DOHH2 (cell line): ENCODE measurements around the gene SORT1.

Source experiments
- H3F3A ChIP-seq: fragments of 200-600 bp; sonication (generic), shearing (Covaris generic); 2 replicates; pipeline ENCODE4 v1.6.0; 2016; ENCODE audit warnings: antibody characterized with exemption, mild to moderate bottlenecking; ENCODE audit not compliant: control insufficient read depth, insufficient read depth
- H3K27ac ChIP-seq: fragments of 200-600 bp; sonication (generic); 2 replicates; pipeline ENCODE4 v1.5.1; 2014; ENCODE audit warnings: low read depth, mild to moderate bottlenecking, low read length, moderate library complexity
- H3K27me3 ChIP-seq: fragments of 200-600 bp; sonication (generic); 2 replicates; pipeline ENCODE4 v1.6.1; 2014; ENCODE audit warnings: mild to moderate bottlenecking, low read length, mixed read lengths; ENCODE audit not compliant: control insufficient read depth
- H3K36me3 ChIP-seq: fragments of 200-600 bp; sonication (generic); 2 replicates; pipeline ENCODE4 v1.6.1; 2014; ENCODE audit warnings: mild to moderate bottlenecking, low read length, moderate library complexity, mixed read lengths; ENCODE audit not compliant: control insufficient read depth
- H3K4me1 ChIP-seq: fragments of 200-600 bp; sonication (generic); 2 replicates; pipeline ENCODE4 v1.6.1; 2014; ENCODE audit warnings: mild to moderate bottlenecking, low read length, mixed read lengths; ENCODE audit not compliant: control insufficient read depth
- H3K4me2 ChIP-seq: fragments of 200-600 bp; sonication (generic); 2 replicates; pipeline ENCODE4 v1.6.0; 2014; ENCODE audit warnings: mild to moderate bottlenecking, low read length, moderate library complexity
- H3K4me3 ChIP-seq: fragments of 200-600 bp; sonication (generic); 2 replicates; pipeline ENCODE4 v1.5.1; 2014; ENCODE audit warnings: mild to moderate bottlenecking, low read length, mixed read lengths
- H3K79me2 ChIP-seq: fragments of 200-600 bp; sonication (generic); 2 replicates; pipeline ENCODE4 v1.6.1; 2014; ENCODE audit warnings: mild to moderate bottlenecking, low read length, mixed read lengths; ENCODE audit not compliant: control insufficient read depth
- H3K9me2 ChIP-seq: fragments of 200-600 bp; sonication (generic); replicated peaks from 2 replicates; pipeline ENCODE4 v1.6.1; 2014; ENCODE audit warnings: mild to moderate bottlenecking, low read length, mixed read lengths; ENCODE audit not compliant: control insufficient read depth
- H3K9me3 ChIP-seq: fragments of 200-600 bp; sonication (generic); 2 replicates; pipeline ENCODE4 v1.6.1; 2014; ENCODE audit warnings: antibody characterized with exemption, low read length, mixed read lengths; ENCODE audit not compliant: control insufficient read depth, insufficient read depth
- H4K20me1 ChIP-seq: fragments of 200-600 bp; sonication (generic); 2 replicates; pipeline ENCODE4 v1.6.0; 2014; ENCODE audit warnings: low read depth, mild to moderate bottlenecking, antibody characterized with exemption, low read length, moderate library complexity; ENCODE audit not compliant: control insufficient read depth, insufficient read depth
- EZH2phosphoT487 ChIP-seq: fragments of 200-600 bp; sonication (generic); IDR thresholded peaks from 2 replicates; pipeline ENCODE4 v1.6.1; 2017; ENCODE audit warnings: borderline replicate concordance, mild to moderate bottlenecking, antibody characterized with exemption, low read length, moderate library complexity, mixed read lengths
- TF ChIP-seq, protein P1 (sequence below): fragments of 200-600 bp; sonication (generic); IDR thresholded peaks from one replicate; pipeline ENCODE4 v1.5.1; 2014; ENCODE audit warnings: antibody characterized with exemption, mild to moderate bottlenecking, low read depth, low read length; ENCODE audit not compliant: poor library complexity, severe bottlenecking

SORT1 gene

DNA sequence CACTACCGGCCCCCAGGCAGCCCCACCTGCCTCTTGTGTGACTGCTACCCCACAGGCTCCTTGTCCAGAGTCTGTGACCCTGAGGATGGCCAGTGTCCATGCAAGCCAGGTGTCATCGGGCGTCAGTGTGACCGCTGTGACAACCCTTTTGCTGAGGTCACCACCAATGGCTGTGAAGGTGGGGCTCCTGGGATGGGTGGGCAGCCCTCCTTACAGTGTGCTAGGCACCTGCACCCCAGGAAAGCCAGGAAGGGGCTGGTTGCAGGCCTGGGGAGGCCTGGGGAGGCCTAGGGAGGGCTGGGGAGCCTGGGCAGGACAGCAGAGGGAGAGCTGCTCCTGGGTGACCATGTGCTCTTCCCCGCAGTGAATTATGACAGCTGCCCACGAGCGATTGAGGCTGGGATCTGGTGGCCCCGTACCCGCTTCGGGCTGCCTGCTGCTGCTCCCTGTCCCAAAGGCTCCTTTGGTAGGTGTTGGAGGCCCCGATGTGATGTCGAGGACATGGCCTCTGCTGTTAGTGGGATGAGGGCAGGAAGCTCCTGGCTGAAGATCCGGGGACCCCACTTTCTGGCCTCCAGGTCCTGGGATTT lies 131.9 kb downstream of the SORT1 start:
- TF ChIP-seq, protein P1, sequence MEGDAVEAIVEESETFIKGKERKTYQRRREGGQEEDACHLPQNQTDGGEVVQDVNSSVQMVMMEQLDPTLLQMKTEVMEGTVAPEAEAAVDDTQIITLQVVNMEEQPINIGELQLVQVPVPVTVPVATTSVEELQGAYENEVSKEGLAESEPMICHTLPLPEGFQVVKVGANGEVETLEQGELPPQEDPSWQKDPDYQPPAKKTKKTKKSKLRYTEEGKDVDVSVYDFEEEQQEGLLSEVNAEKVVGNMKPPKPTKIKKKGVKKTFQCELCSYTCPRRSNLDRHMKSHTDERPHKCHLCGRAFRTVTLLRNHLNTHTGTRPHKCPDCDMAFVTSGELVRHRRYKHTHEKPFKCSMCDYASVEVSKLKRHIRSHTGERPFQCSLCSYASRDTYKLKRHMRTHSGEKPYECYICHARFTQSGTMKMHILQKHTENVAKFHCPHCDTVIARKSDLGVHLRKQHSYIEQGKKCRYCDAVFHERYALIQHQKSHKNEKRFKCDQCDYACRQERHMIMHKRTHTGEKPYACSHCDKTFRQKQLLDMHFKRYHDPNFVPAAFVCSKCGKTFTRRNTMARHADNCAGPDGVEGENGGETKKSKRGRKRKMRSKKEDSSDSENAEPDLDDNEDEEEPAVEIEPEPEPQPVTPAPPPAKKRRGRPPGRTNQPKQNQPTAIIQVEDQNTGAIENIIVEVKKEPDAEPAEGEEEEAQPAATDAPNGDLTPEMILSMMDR = no peak
- TF ChIP-seq EZH2phosphoT487 = no peak
- no peaks in the 10 kb centered on the region for H3K36me3 ChIP-seq
- no peaks in the 10 kb centered on the region for H3K4me1 ChIP-seq
- no peak overlapping the region for H3K27ac ChIP-seq
- H3K9me2 ChIP-seq = no peaks in the 10 kb centered on the region
- H3K79me2 ChIP-seq = no peaks in the 10 kb centered on the region
- no peaks in the 10 kb centered on the region for H3K9me3 ChIP-seq
- H3K4me2 ChIP-seq = no peak overlapping the region
- H3K27me3 ChIP-seq = no peaks in the 10 kb centered on the region
- H3F3A ChIP-seq = no peaks in the 10 kb centered on the region
- H4K20me1 ChIP-seq = no peaks in the 10 kb centered on the region
- no peak overlapping the region for H3K4me3 ChIP-seq

DNA sequence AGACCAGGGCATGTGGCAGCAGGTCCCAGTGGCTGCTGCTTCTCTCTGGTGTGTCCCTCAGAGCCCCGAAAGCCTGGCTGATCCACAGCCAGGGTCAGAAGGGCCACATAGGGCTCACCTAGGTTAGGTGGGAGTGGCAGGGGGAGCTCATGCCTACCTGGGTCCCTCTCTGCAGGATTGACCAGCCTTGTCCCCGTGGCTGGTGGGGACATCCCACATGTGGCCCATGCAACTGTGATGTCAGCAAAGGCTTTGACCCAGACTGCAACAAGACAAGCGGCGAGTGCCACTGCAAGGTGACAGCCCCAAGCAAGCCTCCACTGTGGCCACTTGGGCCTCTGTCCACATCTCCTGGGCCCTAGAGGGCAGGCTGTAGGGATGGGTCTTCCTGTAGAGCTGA lies 132.7 kb downstream of the SORT1 start:
- no peaks in the 10 kb centered on the region for H4K20me1 ChIP-seq
- H3K9me3 ChIP-seq = no peaks in the 10 kb centered on the region
- H3K4me3 ChIP-seq = no peak overlapping the region
- H3F3A ChIP-seq = no peaks in the 10 kb centered on the region
- H3K4me2 ChIP-seq = no peak overlapping the region
- TF ChIP-seq, protein P1 = no peak
- no peaks in the 10 kb centered on the region for H3K4me1 ChIP-seq
- no peaks in the 10 kb centered on the region for H3K79me2 ChIP-seq
- H3K27me3 ChIP-seq = no peaks in the 10 kb centered on the region
- no peaks in the 10 kb centered on the region for H3K9me2 ChIP-seq
- H3K27ac ChIP-seq = no peak overlapping the region
- no peaks in the 10 kb centered on the region for H3K36me3 ChIP-seq

DNA sequence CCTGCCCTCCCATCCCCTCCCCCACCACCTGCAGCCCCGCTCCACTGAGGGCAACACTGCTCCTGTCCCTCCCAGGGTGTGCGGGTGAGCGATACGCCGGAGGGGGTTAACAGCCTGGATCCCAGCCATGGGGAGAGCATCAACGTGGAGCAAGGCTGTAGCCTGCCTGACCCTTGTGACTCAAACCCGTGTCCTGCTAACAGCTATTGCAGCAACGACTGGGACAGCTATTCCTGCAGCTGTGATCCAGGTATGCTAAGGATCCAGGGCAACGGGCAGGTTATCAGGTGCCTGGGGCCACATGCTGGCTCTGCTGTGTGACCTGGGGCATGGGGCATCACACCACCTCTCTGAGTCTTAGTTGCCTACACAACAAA lies 133.4 kb downstream of the SORT1 start:
- Histone ChIP-seq H3K79me2 (no peaks in the 10 kb centered on the region), H3K9me3 (no peaks in the 10 kb centered on the region), H3K9me2 (no peaks in the 10 kb centered on the region), H3K4me3 (no peak overlapping the region), H3F3A (no peaks in the 10 kb centered on the region), H4K20me1 (no peaks in the 10 kb centered on the region), H3K27ac (no peak overlapping the region), H3K4me2 (no peak overlapping the region), H3K4me1 (no peaks in the 10 kb centered on the region), H3K36me3 (no peaks in the 10 kb centered on the region), H3K27me3 (no peaks in the 10 kb centered on the region)
- TF ChIP-seq EZH2phosphoT487 = no peak
- TF ChIP-seq, protein P1 = no peak
